ENCODE measurements around the gene CCNYL1. TPM values are rescaled to one million over a fixed set of nuclear protein-coding genes. Genes with fewer than 3 reads are reported as not detected.

CCNYL1 gene
- total and polyA plus RNA-seq, 5 donors from 2014 or later, result 0.81 to 13.1 (median 1.1) TPM

DNA sequence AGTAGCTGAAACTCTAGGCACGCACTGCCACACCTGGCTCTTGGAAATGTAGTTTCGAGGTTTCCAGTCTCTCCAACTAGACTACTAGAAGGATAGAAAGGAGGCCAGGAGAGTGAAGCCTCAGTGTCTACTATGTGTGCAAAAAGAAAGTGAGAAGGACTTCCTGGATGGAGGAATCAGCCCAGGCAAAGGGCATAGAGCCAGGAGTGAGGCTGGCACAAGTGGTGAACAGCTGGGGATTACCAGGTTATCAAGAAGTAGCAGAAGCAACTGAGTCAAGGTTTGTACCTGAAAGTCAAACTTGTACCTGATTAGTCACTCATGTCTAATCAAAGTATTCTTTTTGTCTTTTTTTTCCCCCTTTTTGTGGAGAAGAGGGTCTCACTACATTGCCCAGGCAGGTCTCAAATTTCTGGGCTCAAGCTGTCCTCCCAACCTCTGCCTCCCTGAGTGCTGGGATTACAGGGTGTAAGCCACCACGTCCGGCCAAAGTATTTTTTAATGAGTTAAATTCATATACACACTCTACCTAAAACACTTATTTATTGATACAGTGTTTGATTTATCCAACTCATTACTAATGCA lies 67.0 kb downstream of the CCNYL1 start:
- no peaks in the 10 kb centered on the region for H3K27me3 ChIP-seq (ENCODE audit: control insufficient read depth, insufficient read depth, low read length)
- no peak overlapping the region for H3K4me3 ChIP-seq (ENCODE audit: low read depth, low read length)
- ATAC-seq (ENCODE audit: low read depth in 2 of 2) (no peak), DNase-seq (no peak)
- Mint-ChIP-seq H3K9me3 (peaks cover 0 to 2% (median 0%) of the 10 kb centered on the region in 7 donors), H3K27ac (no peak overlapping the region), H3K4me3 (no peak overlapping the region), H3K27me3 (peaks cover 29% of the 10 kb centered on the region), H3K36me3 (no peaks in the 10 kb centered on the region), H3K4me1 (no peaks in the 10 kb centered on the region)
- H3K9me3 ChIP-seq (ENCODE audit: control insufficient read depth in 2 of 2, low read length in 2 of 2), result no peaks in the 10 kb centered on the region
- no peaks in the 10 kb centered on the region for H3K36me3 ChIP-seq (ENCODE audit: control insufficient read depth, insufficient read depth, low read length)
- H3K4me1 ChIP-seq (ENCODE audit: control insufficient read depth, insufficient read depth, low read length, poor library complexity, severe bottlenecking), result no peaks in the 10 kb centered on the region
- no peak overlapping the region for H3K27ac ChIP-seq (ENCODE audit: insufficient read depth, low read length, poor library complexity, severe bottlenecking)

DNA sequence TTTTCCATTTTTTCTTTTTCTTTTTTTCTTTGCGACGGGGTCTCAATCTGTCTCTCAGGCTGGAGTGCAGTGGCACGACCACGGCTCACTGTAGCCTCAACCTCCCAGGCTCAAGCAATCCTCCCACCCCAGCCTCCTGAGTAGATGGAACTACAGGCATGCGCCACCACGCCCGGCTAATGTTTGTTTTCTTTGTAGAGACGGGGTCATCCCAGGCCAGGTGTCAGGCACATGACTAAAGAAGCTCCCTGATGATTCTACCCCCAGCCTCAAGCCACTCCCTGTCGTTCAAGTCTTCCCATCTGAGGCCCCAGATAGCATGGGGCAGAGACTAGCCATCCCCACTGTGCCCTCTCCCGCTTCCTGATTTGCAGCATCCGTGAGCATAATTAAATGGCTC lies 68.1 kb downstream of the CCNYL1 start:
- H3K4me3 Mint-ChIP-seq, result no peak overlapping the region
- peak overlapping the region in 1 of 3 donors; percentile 77 for H3K27ac Mint-ChIP-seq
- Histone ChIP-seq H3K27me3 (ENCODE audit: control insufficient read depth, insufficient read depth, low read length) (peaks cover 2% of the 10 kb centered on the region), H3K36me3 (ENCODE audit: control insufficient read depth, insufficient read depth, low read length) (no peaks in the 10 kb centered on the region), H3K9me3 (ENCODE audit: control insufficient read depth in 2 of 2, low read length in 2 of 2) (no peaks in the 10 kb centered on the region), H3K4me1 (ENCODE audit: control insufficient read depth, insufficient read depth, low read length, poor library complexity, severe bottlenecking) (no peaks in the 10 kb centered on the region), H3K27ac (ENCODE audit: insufficient read depth, low read length, poor library complexity, severe bottlenecking) (no peak overlapping the region), H3K4me3 (ENCODE audit: low read depth, low read length) (no peak overlapping the region)
- H3K9me3 Mint-ChIP-seq, result peaks cover 0 to 3% (median 0%) of the 10 kb centered on the region in 7 donors
- no peaks in the 10 kb centered on the region for H3K4me1 Mint-ChIP-seq
- H3K36me3 Mint-ChIP-seq, result no peaks in the 10 kb centered on the region
- ATAC-seq (ENCODE audit: low read depth in 2 of 2) (no peak), DNase-seq (no peak)
- peaks cover 31% of the 10 kb centered on the region for H3K27me3 Mint-ChIP-seq

DNA sequence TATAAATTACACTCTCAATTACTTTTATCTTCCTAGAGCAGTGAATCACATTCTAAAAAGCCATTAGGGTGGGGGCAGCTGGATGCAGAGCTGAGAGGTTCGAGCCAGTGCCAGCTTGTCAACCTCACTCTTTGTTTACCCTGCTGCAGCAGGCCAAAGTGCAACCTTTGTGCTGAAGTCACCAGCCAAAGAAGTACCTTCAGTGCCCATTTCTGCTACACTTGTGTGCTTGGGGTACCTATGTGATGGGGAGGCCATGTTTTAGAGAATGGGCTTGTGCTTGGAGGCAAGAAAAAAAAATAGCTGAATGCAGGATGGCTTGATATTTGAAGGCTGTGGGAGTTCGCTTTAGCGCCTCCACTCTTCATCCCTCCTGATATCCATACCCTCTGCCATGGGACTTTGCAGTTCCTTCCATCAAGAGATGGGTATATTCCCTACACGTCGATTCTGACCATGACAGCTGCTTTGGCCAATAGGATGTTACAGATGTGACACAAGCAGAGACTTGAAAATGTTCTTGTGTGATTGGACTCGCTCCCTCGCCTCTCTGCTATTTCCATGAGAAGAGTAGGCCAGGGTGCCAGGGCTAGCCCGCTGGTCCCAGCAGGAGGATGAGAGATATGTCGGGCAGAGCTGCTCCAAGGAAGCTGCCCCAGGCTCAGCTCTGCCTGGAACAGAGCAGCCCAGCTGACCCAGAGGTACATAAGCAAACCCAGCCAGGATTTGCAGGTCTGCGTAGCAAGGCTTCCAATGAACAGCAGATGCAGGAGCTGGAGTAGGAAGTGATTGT lies 71.0 kb downstream of the CCNYL1 start:
- no peak overlapping the region for H3K4me3 Mint-ChIP-seq
- no peaks in the 10 kb centered on the region for H3K4me1 Mint-ChIP-seq
- no peak overlapping the region for H3K4me3 ChIP-seq (ENCODE audit: low read depth, low read length)
- no peak for DNase-seq
- H3K27me3 ChIP-seq (ENCODE audit: control insufficient read depth, insufficient read depth, low read length), result peaks cover 5% of the 10 kb centered on the region
- no peaks in the 10 kb centered on the region for H3K36me3 ChIP-seq (ENCODE audit: control insufficient read depth, insufficient read depth, low read length)
- no peak overlapping the region for H3K27ac Mint-ChIP-seq
- peaks cover 30% of the 10 kb centered on the region for H3K27me3 Mint-ChIP-seq
- no peaks in the 10 kb centered on the region for H3K4me1 ChIP-seq (ENCODE audit: control insufficient read depth, insufficient read depth, low read length, poor library complexity, severe bottlenecking)
- H3K9me3 ChIP-seq (ENCODE audit: control insufficient read depth in 2 of 2, low read length in 2 of 2), result no peaks in the 10 kb centered on the region
- no peak for ATAC-seq (ENCODE audit: low read depth in 2 of 2)
- H3K36me3 Mint-ChIP-seq, result no peaks in the 10 kb centered on the region
- no peak overlapping the region for H3K27ac ChIP-seq (ENCODE audit: insufficient read depth, low read length, poor library complexity, severe bottlenecking)
- peaks cover 0 to 3% (median 0%) of the 10 kb centered on the region in 7 donors for H3K9me3 Mint-ChIP-seq

DNA sequence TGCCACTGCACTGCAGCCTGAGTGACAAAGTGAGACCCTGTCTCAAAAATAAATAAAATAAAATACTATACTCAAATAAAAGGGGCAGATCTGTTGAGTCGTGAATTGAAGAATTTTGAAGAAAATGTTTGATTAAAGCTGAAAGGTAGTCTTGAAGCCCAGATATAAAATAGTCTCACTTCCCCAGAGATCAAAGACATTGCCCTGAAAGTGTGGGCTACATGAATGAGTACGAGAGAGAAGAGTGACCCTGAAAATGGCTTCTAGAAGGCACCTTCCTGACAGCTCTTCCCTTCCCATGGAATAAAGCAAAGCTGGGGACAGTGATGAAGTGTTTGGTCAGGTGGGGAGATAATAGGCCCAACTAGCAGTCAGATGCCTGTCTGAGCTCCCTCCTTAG lies 72.1 kb downstream of the CCNYL1 start:
- no peak overlapping the region for H3K4me3 Mint-ChIP-seq
- Histone ChIP-seq H3K4me1 (ENCODE audit: control insufficient read depth, insufficient read depth, low read length, poor library complexity, severe bottlenecking) (no peaks in the 10 kb centered on the region), H3K27me3 (ENCODE audit: control insufficient read depth, insufficient read depth, low read length) (peaks cover 5% of the 10 kb centered on the region), H3K27ac (ENCODE audit: insufficient read depth, low read length, poor library complexity, severe bottlenecking) (no peak overlapping the region), H3K9me3 (ENCODE audit: control insufficient read depth in 2 of 2, low read length in 2 of 2) (no peaks in the 10 kb centered on the region), H3K36me3 (ENCODE audit: control insufficient read depth, insufficient read depth, low read length) (no peaks in the 10 kb centered on the region), H3K4me3 (ENCODE audit: low read depth, low read length) (no peak overlapping the region)
- DNase-seq (no peak), ATAC-seq (ENCODE audit: low read depth in 2 of 2) (no peak)
- H3K27ac Mint-ChIP-seq, result no peak overlapping the region
- H3K27me3 Mint-ChIP-seq, result peaks cover 30% of the 10 kb centered on the region
- no peaks in the 10 kb centered on the region for H3K36me3 Mint-ChIP-seq
- H3K9me3 Mint-ChIP-seq, result peaks cover 0 to 3% (median 0%) of the 10 kb centered on the region in 7 donors
- no peaks in the 10 kb centered on the region for H3K4me1 Mint-ChIP-seq

DNA sequence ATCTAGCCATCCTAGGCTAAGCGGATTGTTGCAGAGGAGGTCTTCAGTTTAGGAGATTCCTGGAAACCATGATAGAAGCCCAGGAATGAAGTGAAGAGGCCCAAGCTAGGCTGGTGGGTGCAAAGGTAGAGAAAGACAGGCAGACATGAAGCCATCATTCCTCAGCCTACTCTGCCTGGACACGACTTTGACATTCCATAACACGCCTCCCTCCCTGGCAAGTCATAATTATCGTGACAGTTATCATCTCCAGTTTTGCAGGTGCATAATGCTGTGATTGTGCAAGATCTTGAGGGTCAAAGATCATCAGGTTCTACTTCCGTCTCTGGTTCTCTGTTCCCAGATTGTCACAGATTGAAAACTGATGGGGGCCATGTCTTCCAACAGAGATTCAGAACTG lies 73.5 kb downstream of the CCNYL1 start:
- no peaks in the 10 kb centered on the region for H3K4me1 Mint-ChIP-seq
- Histone ChIP-seq H3K27me3 (ENCODE audit: control insufficient read depth, insufficient read depth, low read length) (peaks cover 5% of the 10 kb centered on the region), H3K4me1 (ENCODE audit: control insufficient read depth, insufficient read depth, low read length, poor library complexity, severe bottlenecking) (no peaks in the 10 kb centered on the region), H3K27ac (ENCODE audit: insufficient read depth, low read length, poor library complexity, severe bottlenecking) (no peak overlapping the region), H3K9me3 (ENCODE audit: control insufficient read depth in 2 of 2, low read length in 2 of 2) (no peaks in the 10 kb centered on the region), H3K4me3 (ENCODE audit: low read depth, low read length) (no peak overlapping the region), H3K36me3 (ENCODE audit: control insufficient read depth, insufficient read depth, low read length) (no peaks in the 10 kb centered on the region)
- no peak overlapping the region for H3K4me3 Mint-ChIP-seq
- H3K9me3 Mint-ChIP-seq, result peaks cover 0 to 2% (median 0%) of the 10 kb centered on the region in 7 donors
- ATAC-seq (ENCODE audit: low read depth in 2 of 2) (no peak), DNase-seq (no peak)
- H3K27ac Mint-ChIP-seq, result no peak overlapping the region
- H3K27me3 Mint-ChIP-seq, result peaks cover 30% of the 10 kb centered on the region
- H3K36me3 Mint-ChIP-seq, result no peaks in the 10 kb centered on the region

DNA sequence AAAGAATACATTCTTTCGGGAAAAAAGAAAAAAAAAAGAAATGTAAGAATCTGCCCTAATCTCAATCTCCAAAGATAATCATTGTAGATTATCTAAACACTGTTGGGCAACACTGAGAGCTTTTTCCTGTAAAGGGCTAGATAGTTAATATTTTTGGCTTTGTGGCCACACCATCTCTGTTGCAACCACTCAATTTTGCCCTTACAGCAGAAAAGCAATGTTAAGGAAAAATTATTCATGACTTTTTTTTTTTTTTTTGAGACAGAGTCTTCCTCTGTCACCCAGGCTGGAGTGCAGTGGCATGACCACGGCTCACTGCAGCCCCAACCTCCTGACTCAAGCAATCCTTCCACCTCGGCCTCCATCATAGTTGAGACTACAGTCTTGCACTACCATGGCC lies 75.6 kb downstream of the CCNYL1 start:
- H3K36me3 Mint-ChIP-seq, result no peaks in the 10 kb centered on the region
- no peak overlapping the region for H3K4me3 Mint-ChIP-seq
- H3K27me3 Mint-ChIP-seq, result peaks cover 19% of the 10 kb centered on the region
- no peak for ATAC-seq (ENCODE audit: low read depth in 2 of 2)
- no peak for DNase-seq
- H3K27ac Mint-ChIP-seq, result no peak overlapping the region
- H3K9me3 Mint-ChIP-seq, result peaks cover 0 to 2% (median 0%) of the 10 kb centered on the region in 7 donors
- Histone ChIP-seq H3K27ac (ENCODE audit: insufficient read depth, low read length, poor library complexity, severe bottlenecking) (no peak overlapping the region), H3K36me3 (ENCODE audit: control insufficient read depth, insufficient read depth, low read length) (no peaks in the 10 kb centered on the region), H3K4me1 (ENCODE audit: control insufficient read depth, insufficient read depth, low read length, poor library complexity, severe bottlenecking) (no peaks in the 10 kb centered on the region), H3K4me3 (ENCODE audit: low read depth, low read length) (no peak overlapping the region), H3K27me3 (ENCODE audit: control insufficient read depth, insufficient read depth, low read length) (peaks cover 5% of the 10 kb centered on the region), H3K9me3 (ENCODE audit: control insufficient read depth in 2 of 2, low read length in 2 of 2) (no peaks in the 10 kb centered on the region)
- H3K4me1 Mint-ChIP-seq, result no peaks in the 10 kb centered on the region

DNA sequence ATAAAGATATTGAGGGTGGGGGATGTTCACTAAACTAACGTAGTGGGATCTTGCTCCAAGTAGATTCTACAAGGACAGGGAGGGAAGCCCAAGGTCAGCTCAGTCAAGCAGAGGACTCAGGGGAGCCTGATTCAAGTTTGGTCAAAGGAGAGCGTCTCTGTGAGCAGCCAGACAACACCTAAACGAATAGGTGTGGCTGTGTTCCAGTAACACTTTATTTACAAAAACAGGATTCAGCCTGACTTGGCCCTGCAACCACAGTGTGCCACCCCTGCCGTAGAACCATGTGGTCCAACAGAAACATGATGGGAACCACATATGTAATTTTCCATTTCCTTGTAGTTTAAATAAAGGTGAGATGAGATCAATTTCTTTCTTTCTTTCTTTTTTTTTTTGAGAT lies 76.4 kb downstream of the CCNYL1 start:
- DNase-seq (no peak), ATAC-seq (ENCODE audit: low read depth in 2 of 2) (no peak)
- Histone ChIP-seq H3K36me3 (ENCODE audit: control insufficient read depth, insufficient read depth, low read length) (no peaks in the 10 kb centered on the region), H3K4me1 (ENCODE audit: control insufficient read depth, insufficient read depth, low read length, poor library complexity, severe bottlenecking) (no peaks in the 10 kb centered on the region), H3K4me3 (ENCODE audit: low read depth, low read length) (no peak overlapping the region), H3K27ac (ENCODE audit: insufficient read depth, low read length, poor library complexity, severe bottlenecking) (no peak overlapping the region), H3K27me3 (ENCODE audit: control insufficient read depth, insufficient read depth, low read length) (peaks cover 5% of the 10 kb centered on the region), H3K9me3 (ENCODE audit: control insufficient read depth in 2 of 2, low read length in 2 of 2) (no peaks in the 10 kb centered on the region)
- peaks cover 0 to 2% (median 0%) of the 10 kb centered on the region in 4 donors for H3K4me1 Mint-ChIP-seq
- H3K36me3 Mint-ChIP-seq, result no peaks in the 10 kb centered on the region
- peaks cover 19% of the 10 kb centered on the region for H3K27me3 Mint-ChIP-seq
- H3K4me3 Mint-ChIP-seq, result no peak overlapping the region
- peaks cover 0 to 2% (median 0%) of the 10 kb centered on the region in 7 donors for H3K9me3 Mint-ChIP-seq
- H3K27ac Mint-ChIP-seq, result no peak overlapping the region

DNA sequence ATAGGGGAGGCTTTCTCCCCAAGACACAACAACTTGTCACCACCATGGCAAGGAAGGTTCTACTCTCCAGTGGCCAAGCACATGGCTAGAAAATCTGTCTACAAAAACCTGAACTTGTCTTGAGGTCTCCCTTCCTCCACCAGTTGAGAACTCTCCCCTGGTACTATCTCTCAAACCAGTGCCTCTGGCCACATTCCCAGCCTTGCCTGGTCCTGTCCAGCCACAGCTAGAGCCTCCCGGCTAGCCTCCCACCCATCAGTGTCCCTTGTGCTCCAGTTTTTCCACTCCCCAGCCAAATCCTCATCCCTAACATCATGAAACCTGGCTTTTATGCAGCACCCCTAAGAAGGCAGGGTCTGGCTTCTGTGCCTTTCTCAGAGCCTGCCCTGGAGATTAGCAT lies 79.5 kb downstream of the CCNYL1 start:
- Mint-ChIP-seq H3K27me3 (peaks cover 12% of the 10 kb centered on the region), H3K9me3 (peaks cover 0 to 3% (median 0%) of the 10 kb centered on the region in 7 donors), H3K4me1 (peaks cover 0 to 2% (median 0%) of the 10 kb centered on the region in 4 donors), H3K4me3 (no peak overlapping the region), H3K36me3 (no peaks in the 10 kb centered on the region), H3K27ac (no peak overlapping the region)
- Histone ChIP-seq H3K36me3 (ENCODE audit: control insufficient read depth, insufficient read depth, low read length) (no peaks in the 10 kb centered on the region), H3K27me3 (ENCODE audit: control insufficient read depth, insufficient read depth, low read length) (no peaks in the 10 kb centered on the region), H3K9me3 (ENCODE audit: control insufficient read depth in 2 of 2, low read length in 2 of 2) (no peaks in the 10 kb centered on the region), H3K27ac (ENCODE audit: insufficient read depth, low read length, poor library complexity, severe bottlenecking) (no peak overlapping the region), H3K4me1 (ENCODE audit: control insufficient read depth, insufficient read depth, low read length, poor library complexity, severe bottlenecking) (no peaks in the 10 kb centered on the region), H3K4me3 (ENCODE audit: low read depth, low read length) (no peak overlapping the region)
- DNase-seq (no peak), ATAC-seq (ENCODE audit: low read depth in 2 of 2) (no peak)

Measured in CD4-positive, CD25-positive, alpha-beta regulatory T cell (primary cell).